HCT116 (cell line): ENCODE data around the gene ZC3H12C.

Experiments
- CEBPB ChIP-seq: IDR thresholded peaks from 2 replicates; pipeline ENCODE4 v1.6.1; 2012; ENCODE audit warnings: low read depth
- EZH2phosphoT487 ChIP-seq: fragments of 200-600 bp; IDR thresholded peaks from 2 replicates; pipeline ENCODE4 v1.6.1; 2018; ENCODE audit warnings: antibody characterized with exemption, borderline replicate concordance
- POLR2AphosphoS5 ChIP-seq: IDR thresholded peaks from 2 replicates; pipeline ENCODE4 v1.6.1; 2011; ENCODE audit warnings: mild to moderate bottlenecking, low read depth, low read length, moderate library complexity
- SP1 ChIP-seq: IDR thresholded peaks from 2 replicates; pipeline ENCODE4 v1.6.1; 2012; ENCODE audit warnings: low read depth
- YY1 ChIP-seq: IDR thresholded peaks from 2 replicates; pipeline ENCODE4 v1.6.1; 2011; ENCODE audit warnings: low read length, low read depth, moderate library complexity, mild to moderate bottlenecking; ENCODE audit not compliant: insufficient replicate concordance; ENCODE audit errors: extremely low read depth
- ZNF274 ChIP-seq: fragments of 200-500 bp; sonication (Bioruptor generic); IDR thresholded peaks from 2 replicates; pipeline ENCODE4 v1.6.1; 2014; ENCODE audit warnings: mild to moderate bottlenecking, low read depth, low read length, inconsistent platforms
- TF ChIP-seq, protein P1 (sequence below), 3 experiments: fragments of 200-600 bp in 1 of 3; sonication (generic) in 1 of 3; IDR thresholded peaks in 2 of 3; conservative IDR thresholded peaks in 1 of 3; 2 replicates each; pipeline ENCODE4 v1.5.1; 2012 to 2017; ENCODE audit warnings: low read depth in 2 of 3, low read length in 2 of 3, antibody characterized with exemption in 1 of 3, borderline replicate concordance in 1 of 3, control low read depth in 1 of 3, mild to moderate bottlenecking in 1 of 3, mixed read lengths in 1 of 3, mixed run types in 1 of 3, moderate library complexity in 1 of 3; ENCODE audit not compliant: insufficient read depth in 1 of 3
- TF ChIP-seq, protein P2 (sequence below): IDR thresholded peaks from 2 replicates; pipeline ENCODE4 v1.6.1; 2011; ENCODE audit warnings: mild to moderate bottlenecking, low read length, moderate library complexity; ENCODE audit not compliant: insufficient replicate concordance; ENCODE audit errors: extremely low read depth
- TF ChIP-seq, protein P3 (sequence below): IDR thresholded peaks from 2 replicates; pipeline ENCODE4 v1.6.1; 2012

DNA sequence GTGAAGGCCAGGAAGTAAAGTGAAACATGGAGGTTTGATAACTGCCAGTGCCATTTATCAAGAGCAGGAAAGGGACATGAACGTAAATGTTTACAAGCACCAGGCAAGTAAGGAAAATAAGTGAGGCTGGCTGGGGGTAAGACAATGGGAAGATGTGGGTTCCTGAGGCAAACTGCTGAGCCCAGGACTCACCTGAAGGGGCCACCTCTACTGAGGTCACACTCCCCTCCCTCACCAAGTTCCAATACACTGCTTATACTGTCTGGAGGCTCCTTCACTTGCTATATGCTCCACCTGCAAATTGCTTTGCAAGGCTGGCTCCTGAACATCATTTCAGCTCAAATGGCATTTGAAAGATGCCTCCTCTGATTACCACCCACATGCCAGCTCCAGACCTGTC, 10.3 kb upstream of the ZC3H12C start:
- TF ChIP-seq SP1: no peak
- TF ChIP-seq, protein P1, sequence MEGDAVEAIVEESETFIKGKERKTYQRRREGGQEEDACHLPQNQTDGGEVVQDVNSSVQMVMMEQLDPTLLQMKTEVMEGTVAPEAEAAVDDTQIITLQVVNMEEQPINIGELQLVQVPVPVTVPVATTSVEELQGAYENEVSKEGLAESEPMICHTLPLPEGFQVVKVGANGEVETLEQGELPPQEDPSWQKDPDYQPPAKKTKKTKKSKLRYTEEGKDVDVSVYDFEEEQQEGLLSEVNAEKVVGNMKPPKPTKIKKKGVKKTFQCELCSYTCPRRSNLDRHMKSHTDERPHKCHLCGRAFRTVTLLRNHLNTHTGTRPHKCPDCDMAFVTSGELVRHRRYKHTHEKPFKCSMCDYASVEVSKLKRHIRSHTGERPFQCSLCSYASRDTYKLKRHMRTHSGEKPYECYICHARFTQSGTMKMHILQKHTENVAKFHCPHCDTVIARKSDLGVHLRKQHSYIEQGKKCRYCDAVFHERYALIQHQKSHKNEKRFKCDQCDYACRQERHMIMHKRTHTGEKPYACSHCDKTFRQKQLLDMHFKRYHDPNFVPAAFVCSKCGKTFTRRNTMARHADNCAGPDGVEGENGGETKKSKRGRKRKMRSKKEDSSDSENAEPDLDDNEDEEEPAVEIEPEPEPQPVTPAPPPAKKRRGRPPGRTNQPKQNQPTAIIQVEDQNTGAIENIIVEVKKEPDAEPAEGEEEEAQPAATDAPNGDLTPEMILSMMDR (IDR thresholded peaks at IDR 0.05 in 2 of 3, conservative IDR thresholded peaks at IDR 0.05 in 1 of 3; ENCODE audit: borderline replicate concordance in 1 of 3, insufficient read depth in 1 of 3, low read depth in 2 of 3, low read length in 2 of 3): no peak
- TF ChIP-seq ZNF274: no peak
- TF ChIP-seq YY1: no peak
- TF ChIP-seq POLR2AphosphoS5: no peak
- TF ChIP-seq, protein P2, sequence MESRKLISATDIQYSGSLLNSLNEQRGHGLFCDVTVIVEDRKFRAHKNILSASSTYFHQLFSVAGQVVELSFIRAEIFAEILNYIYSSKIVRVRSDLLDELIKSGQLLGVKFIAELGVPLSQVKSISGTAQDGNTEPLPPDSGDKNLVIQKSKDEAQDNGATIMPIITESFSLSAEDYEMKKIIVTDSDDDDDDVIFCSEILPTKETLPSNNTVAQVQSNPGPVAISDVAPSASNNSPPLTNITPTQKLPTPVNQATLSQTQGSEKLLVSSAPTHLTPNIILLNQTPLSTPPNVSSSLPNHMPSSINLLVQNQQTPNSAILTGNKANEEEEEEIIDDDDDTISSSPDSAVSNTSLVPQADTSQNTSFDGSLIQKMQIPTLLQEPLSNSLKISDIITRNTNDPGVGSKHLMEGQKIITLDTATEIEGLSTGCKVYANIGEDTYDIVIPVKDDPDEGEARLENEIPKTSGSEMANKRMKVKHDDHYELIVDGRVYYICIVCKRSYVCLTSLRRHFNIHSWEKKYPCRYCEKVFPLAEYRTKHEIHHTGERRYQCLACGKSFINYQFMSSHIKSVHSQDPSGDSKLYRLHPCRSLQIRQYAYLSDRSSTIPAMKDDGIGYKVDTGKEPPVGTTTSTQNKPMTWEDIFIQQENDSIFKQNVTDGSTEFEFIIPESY: no peak
- no peak for TF ChIP-seq CEBPB
- TF ChIP-seq EZH2phosphoT487: no peak
- TF ChIP-seq, protein P3, sequence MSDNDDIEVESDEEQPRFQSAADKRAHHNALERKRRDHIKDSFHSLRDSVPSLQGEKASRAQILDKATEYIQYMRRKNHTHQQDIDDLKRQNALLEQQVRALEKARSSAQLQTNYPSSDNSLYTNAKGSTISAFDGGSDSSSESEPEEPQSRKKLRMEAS: no peak
